Activated CD4-positive, alpha-beta T cell treated with anti-CD3 and anti-CD28 coated beads for 1 hour (primary cell): Measurements from ENCODE around the gene IGF2BP2.
"Not testable (repeated sequence)": the region's sequence is repeated elsewhere in the genome, so short reads cannot be mapped to it uniquely, and the experiment has no call there.

Source experiments
- DNase-seq: peaks from one replicate; pipeline ENCODE4 v3.0.0-alpha.2; 2020

Gene IGF2BP2

GRCh38 chr3:185797993-185798830 is 26.6 kb downstream of the IGF2BP2 start:
- no peak for DNase-seq

GRCh38 chr3:185797108-185797881 is 27.5 kb downstream of the IGF2BP2 start:
- no peak for DNase-seq

GRCh38 chr3:185796431-185797107 is 28.3 kb downstream of the IGF2BP2 start:
- no peak for DNase-seq

- no peak for DNase-seq
Observed at GRCh38 chr3:185793381-185793780, 31.5 kb downstream of the IGF2BP2 start.

GRCh38 chr3:185792955-185793354 is 31.9 kb downstream of the IGF2BP2 start:
- no peak for DNase-seq

GRCh38 chr3:185789891-185790830 is 34.7 kb downstream of the IGF2BP2 start:
- no peak for DNase-seq

GRCh38 chr3:185789134-185789533 is 35.7 kb downstream of the IGF2BP2 start:
- no peak for DNase-seq

GRCh38 chr3:185788292-185788691 is 36.5 kb downstream of the IGF2BP2 start:
- no peak for DNase-seq

GRCh38 chr3:185786956-185787877 is 37.6 kb downstream of the IGF2BP2 start:
- no peak for DNase-seq

- not testable (repeated sequence) for DNase-seq
Observed at GRCh38 chr3:185786258-185786657, 38.6 kb downstream of the IGF2BP2 start.

GRCh38 chr3:185784317-185784716 is 40.5 kb downstream of the IGF2BP2 start:
- DNase-seq: no peak

GRCh38 chr3:185781759-185782158 is 43.1 kb downstream of the IGF2BP2 start:
- DNase-seq: no peak

GRCh38 chr3:185779461-185779860 is 45.4 kb downstream of the IGF2BP2 start:
- no peak for DNase-seq

GRCh38 chr3:185778821-185779220 is 46.0 kb downstream of the IGF2BP2 start:
- no peak for DNase-seq

GRCh38 chr3:185778094-185778493 is 46.7 kb downstream of the IGF2BP2 start:
- DNase-seq: no peak

- DNase-seq: no peak
Observed at GRCh38 chr3:185770109-185770508, 54.7 kb downstream of the IGF2BP2 start.

- not testable (repeated sequence) for DNase-seq
Observed at GRCh38 chr3:185768578-185768982, 56.3 kb downstream of the IGF2BP2 start.

- DNase-seq: no peak
Observed at GRCh38 chr3:185767002-185767688, 57.7 kb downstream of the IGF2BP2 start.

GRCh38 chr3:185766329-185767001 is 58.4 kb downstream of the IGF2BP2 start:
- no peak for DNase-seq

- DNase-seq: no peak
Observed at GRCh38 chr3:185764980-185765370, 59.9 kb downstream of the IGF2BP2 start.
